OCI-LY7 (cell line): Measurements from ENCODE around the gene ZC3H12A.

Experiments
- CTCF ChIP-seq: fragments of 200-600 bp; sonication (generic); conservative IDR thresholded peaks from 2 replicates; pipeline ENCODE4 v1.5.1; 2014; ENCODE audit warnings: mild to moderate bottlenecking, antibody characterized with exemption, low read length, moderate library complexity, mixed read lengths
- EZH2phosphoT487 ChIP-seq: fragments of 200-600 bp; sonication (generic); IDR thresholded peaks from 2 replicates; pipeline ENCODE4 v1.6.1; 2018; ENCODE audit warnings: low read depth, borderline replicate concordance, mild to moderate bottlenecking, mixed run types, antibody characterized with exemption, low read length, moderate library complexity, mixed read lengths

DNA sequence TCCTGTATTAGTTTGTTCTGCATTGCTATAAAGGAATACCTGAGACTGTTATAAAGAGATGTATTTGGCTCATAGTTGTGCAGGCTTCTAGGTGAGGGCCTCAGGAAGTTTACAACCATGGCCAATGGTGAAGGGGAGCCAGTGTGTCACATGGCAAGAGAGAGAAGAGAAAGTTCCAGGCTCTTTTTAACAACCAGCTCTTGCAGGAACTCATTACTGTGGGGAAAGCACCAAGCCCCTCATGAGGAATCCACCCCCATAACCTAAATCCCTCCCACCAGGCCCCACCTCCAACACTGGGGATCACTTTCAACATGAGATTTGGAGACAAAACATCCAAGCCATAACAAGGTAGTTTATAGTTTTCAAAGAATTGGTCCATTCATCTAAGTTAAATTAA, 45.2 kb downstream of the ZC3H12A start:
- TF ChIP-seq CTCF (no peak), EZH2phosphoT487 (no peak)
